Left ventricle myocardium inferior (tissue), 1 donor: ENCODE data around the gene SLC47A2. TPM values are rescaled to one million over a fixed set of nuclear protein-coding genes. Genes with fewer than 3 reads are reported as not detected.
A peak's percentile ranks its signal among the peaks of the same experiment; 100 is the strongest.

ENCODE experiments used
- DNase-seq: peaks from one replicate; pipeline ENCODE4 v3.0.0-alpha.2; 2020
- H3K27ac ChIP-seq: fragments of 200-600 bp; replicated peaks from 2 replicates; pipeline ENCODE4 v1.8.0; 2021
- H3K27me3 ChIP-seq: fragments of 200-600 bp; 2 replicates; pipeline ENCODE4 v1.8.0; 2021; ENCODE audit warnings: low read depth
- H3K36me3 ChIP-seq: fragments of 200-600 bp; 2 replicates; pipeline ENCODE4 v1.8.0; 2021
- H3K4me1 ChIP-seq: fragments of 200-600 bp; 2 replicates; pipeline ENCODE4 v1.8.0; 2021
- H3K4me3 ChIP-seq: fragments of 200-600 bp; 2 replicates; pipeline ENCODE4 v1.8.0; 2021; ENCODE audit warnings: mild to moderate bottlenecking, moderate library complexity
- H3K9me3 ChIP-seq: fragments of 200-600 bp; replicated peaks from 2 replicates; pipeline ENCODE4 v1.8.0; 2021
- CTCF ChIP-seq: fragments of 200-600 bp; IDR thresholded peaks from 2 replicates; pipeline ENCODE4 v1.8.0; 2021; ENCODE audit warnings: antibody characterized with exemption, mild to moderate bottlenecking, borderline replicate concordance
- intact Hi-C: fragments of 100-400 bp; cut with micrococcal nuclease; formaldehyde crosslinking; loops from one replicate; pipeline ENCODE4 v1.11.0; 2022
- total RNA-seq: library from RNA; stranded (reverse); fragmentation: NEBNext Ultra II Directional; extraction: Animal tissue kit (Norgen Biotek cat#: 25700); gene quantifications from one replicate; pipeline ENCODE4 v1.2.1, GENCODE V29; 2021
- donor health status: DM: no; HTN: yes; CAD: no; lungs with severe emphysema.

SLC47A2 gene
- total RNA-seq, 1 donor from 2014 or later = not detected

- peak; percentile 60 for DNase-seq
- H3K36me3 ChIP-seq = no peaks in the 10 kb centered on the region
- no peaks in the 10 kb centered on the region for H3K27me3 ChIP-seq
- H3K4me1 ChIP-seq = peaks cover 44% of the 10 kb centered on the region
- no peak for TF ChIP-seq CTCF
- no peak overlapping the region for H3K4me3 ChIP-seq
- intact Hi-C loops = no loop called here
- no peaks in the 10 kb centered on the region for H3K9me3 ChIP-seq
- peak overlapping the region; percentile 94 for H3K27ac ChIP-seq
Observed at GRCh38 chr17:19727501-19728078, 11.2 kb upstream of the SLC47A2 start.

GRCh38 chr17:19726631-19727376 is 10.4 kb upstream of the SLC47A2 start:
- Histone ChIP-seq H3K36me3 (no peaks in the 10 kb centered on the region), H3K27me3 (no peaks in the 10 kb centered on the region), H3K4me3 (no peak overlapping the region), H3K9me3 (no peaks in the 10 kb centered on the region), H3K27ac (peak overlapping the region; percentile 94), H3K4me1 (peaks cover 44% of the 10 kb centered on the region)
- TF ChIP-seq CTCF = no peak
- no peak for DNase-seq
- intact Hi-C loops = no loop called here

GRCh38 chr17:19725486-19725885 is 9.1 kb upstream of the SLC47A2 start:
- H3K27me3 ChIP-seq = no peaks in the 10 kb centered on the region
- no peak for TF ChIP-seq CTCF
- peaks cover 49% of the 10 kb centered on the region for H3K4me1 ChIP-seq
- intact Hi-C loops = no loop called here
- DNase-seq = no peak
- H3K27ac ChIP-seq = peak overlapping the region; percentile 94
- no peak overlapping the region for H3K4me3 ChIP-seq
- no peaks in the 10 kb centered on the region for H3K9me3 ChIP-seq
- H3K36me3 ChIP-seq = no peaks in the 10 kb centered on the region

GRCh38 chr17:19724501-19725420 is 8.4 kb upstream of the SLC47A2 start:
- Histone ChIP-seq H3K9me3 (no peaks in the 10 kb centered on the region), H3K4me1 (peaks cover 53% of the 10 kb centered on the region), H3K4me3 (peak overlapping the region; percentile 49), H3K27ac (peak overlapping the region; percentile 60), H3K36me3 (no peaks in the 10 kb centered on the region), H3K27me3 (no peaks in the 10 kb centered on the region)
- intact Hi-C loops = no loop called here
- peak; percentile 62 for DNase-seq
- TF ChIP-seq CTCF = no peak

GRCh38 chr17:19723964-19724363 is 7.6 kb upstream of the SLC47A2 start:
- Histone ChIP-seq H3K36me3 (no peaks in the 10 kb centered on the region), H3K4me1 (peaks cover 46% of the 10 kb centered on the region), H3K27ac (peak overlapping the region; percentile 60), H3K9me3 (no peaks in the 10 kb centered on the region), H3K4me3 (peak overlapping the region; percentile 49), H3K27me3 (no peaks in the 10 kb centered on the region)
- DNase-seq = no peak
- intact Hi-C loops = no loop called here
- TF ChIP-seq CTCF = no peak
